Measurements from ENCODE around the gene KCNH1.

KCNH1 gene

DNA sequence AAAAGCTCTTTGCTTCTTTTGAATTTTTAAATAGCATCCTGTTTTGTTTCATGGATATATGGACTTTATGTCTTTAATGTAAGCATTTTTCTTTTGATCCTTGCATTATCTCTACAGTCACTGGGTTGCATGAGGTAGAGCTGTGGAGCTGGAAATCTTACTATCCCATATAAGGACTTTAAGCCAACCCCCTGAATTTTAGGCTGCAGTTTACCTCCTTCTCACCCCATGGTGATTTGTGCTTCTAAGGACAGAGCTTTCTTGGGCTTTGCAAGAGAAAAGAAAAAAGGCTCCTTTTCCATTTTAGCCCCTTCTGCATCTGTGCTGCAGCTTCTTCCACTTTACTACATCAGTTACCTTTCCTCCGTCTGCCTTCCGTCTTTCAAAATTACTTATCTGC, 431.4 kb downstream of the KCNH1 start:
- no peak for DNase-seq

DNA sequence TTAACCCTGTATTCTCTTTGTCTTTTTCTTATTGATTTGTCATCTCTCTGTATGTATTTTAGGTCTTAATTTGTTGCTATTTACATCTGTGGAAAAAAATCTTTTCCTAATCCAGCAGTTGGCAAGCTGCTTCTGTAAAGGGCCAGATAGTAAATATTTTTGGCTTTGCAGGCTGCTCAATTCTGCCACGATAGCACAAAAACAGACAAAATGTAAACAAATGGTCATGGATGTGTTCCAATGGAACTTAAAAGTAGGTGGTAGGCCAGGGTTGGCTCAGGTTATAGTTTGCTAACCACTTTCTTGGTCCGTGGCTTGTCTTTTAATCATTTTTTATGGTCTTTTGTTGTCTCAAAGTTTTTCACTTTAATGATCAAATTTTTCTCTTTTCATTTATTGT, 433.4 kb downstream of the KCNH1 start:
- DNase-seq = no peak

DNA sequence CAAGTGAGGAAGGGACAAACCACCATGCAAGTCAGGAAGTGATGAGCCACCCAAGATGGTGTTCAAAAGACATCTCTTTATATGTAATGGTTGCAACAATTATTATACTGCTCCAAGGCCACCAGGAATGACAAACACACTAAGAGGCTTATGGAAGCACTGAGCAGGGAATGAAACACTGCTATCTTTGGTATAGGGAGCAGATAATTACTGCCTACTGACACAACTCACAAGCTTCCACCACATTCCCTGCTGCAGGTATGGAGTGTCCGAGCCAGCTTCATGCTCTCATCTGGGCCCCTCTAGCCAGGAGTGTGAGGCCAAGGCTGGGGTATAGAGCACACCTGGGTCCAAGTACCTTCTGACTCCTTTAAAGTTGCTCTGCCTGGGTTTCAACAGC, 433.9 kb downstream of the KCNH1 start:
- no peak for DNase-seq

DNA sequence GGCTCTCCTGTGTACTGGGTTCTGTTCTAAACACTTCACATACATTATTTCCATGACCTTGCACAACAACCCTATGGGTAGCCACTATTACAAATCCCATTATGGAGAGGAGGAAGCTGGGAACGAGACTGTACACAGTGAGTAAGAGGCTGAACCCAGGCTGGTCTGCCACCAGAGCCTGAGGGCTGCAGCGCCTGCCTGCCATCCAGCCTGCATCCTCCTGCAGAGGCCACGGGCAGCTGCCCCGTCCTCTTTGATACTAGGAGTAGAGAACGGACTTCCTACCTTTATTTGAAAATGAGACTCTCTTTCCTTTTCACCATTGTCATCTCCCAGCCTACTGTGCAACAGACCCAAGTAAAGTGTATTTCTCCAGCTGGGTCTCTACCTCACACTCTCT, 435.3 kb downstream of the KCNH1 start:
- no peak for DNase-seq

DNA sequence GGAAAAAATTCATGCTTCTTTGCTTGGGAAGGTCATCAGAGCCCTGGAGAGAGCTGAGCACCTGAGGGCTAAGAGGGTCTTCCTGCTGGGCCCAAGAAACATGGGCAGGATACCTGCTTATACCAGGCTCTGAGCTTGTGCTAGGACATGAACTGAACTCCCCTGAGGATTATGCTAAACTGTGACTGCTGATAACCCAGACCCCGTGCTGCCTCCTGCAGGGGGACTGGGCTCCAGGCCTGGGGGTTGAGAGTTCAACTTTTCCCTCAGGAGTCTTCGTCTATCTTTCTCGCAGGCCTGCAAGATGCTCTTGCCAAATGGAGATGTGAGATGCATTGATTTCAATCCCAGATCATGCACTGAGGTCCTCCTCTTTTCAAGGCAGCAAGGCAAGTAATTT, 436.8 kb downstream of the KCNH1 start:
- no peak for DNase-seq

DNA sequence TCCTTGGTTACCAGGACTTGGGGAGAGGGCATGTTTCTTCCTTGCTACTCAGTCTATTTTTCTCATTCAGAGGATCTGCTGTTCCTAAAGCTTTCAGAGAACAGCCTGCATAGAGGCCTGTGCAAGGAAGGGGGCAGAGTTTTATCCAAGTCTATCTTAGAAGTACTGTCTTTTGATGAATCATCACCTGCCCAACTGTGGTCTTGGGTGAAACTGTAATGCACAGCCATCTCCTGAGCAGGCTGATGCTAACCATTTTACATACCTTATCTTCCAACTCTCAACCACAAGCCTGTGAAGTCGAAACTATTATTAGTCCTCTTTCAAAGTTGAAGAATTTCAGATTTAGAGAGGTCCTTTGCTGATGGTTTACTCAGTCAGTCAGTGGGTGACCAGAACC, 437.2 kb downstream of the KCNH1 start:
- no peak for DNase-seq

DNA sequence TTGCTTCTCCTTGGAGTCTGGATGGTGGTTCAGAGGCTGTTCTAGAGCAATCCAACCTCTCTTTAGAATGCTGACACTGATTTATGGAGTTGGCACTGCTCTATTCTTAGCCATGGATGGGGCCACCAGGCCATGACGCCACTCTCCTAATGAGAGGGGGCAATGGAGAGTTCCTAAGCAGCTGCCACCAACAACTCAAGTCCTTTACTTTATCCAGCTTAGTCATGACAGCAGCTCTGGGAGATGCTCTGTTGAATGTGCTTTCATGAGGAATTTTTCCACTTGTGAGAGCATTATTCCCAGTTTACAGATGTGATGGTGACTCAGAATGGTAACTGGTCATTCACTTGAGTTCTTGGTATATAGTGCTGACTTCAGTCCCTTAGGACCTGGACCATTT, 438.9 kb downstream of the KCNH1 start:
- no peak for DNase-seq

DNA sequence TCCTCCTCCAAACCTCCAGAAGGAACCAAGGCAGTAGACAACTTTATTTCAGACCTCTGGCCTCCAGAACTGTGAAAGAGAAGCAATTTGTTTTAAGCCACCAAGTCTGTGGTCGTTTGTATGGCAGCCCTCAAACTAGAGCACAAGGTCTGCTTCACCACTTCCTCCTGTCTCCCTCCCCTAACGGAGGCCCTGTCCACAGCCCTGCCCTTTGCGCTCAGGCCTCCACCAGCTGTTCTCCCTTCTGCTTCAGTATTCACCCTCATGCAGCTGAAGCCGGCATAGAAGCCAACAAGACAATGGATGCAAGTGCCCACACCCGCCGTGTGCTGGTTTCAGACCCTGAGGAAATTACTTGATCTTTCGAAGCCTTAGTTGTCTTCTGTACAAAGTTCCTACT, 441.2 kb downstream of the KCNH1 start:
- DNase-seq = no peak

DNA sequence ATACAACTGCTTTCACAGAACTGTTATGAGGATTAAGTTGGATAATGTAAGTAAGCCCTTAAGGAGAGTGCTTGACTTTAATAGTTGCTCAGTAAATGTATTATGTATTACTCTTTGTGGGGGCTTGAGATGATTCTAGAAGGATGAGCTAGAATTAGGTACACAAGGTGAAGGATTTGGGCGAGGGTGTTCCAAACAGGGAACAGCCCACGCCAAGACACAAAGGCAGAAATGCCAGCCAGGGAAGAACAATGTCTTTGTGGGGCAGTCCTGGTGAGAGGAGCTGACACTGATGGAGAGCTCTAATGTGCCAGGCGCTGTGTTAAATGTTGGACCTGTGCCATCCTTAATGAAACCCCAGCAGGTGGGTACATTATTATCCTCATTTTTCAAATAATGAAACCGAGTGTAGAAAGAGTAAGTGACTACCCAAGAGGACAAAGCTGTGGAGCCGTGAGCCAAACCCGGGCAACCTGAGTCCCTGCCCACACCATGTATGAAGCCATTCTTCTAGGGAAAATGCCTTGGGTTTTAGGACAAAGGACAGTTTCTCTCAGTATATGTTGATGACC, 442.8 kb downstream of the KCNH1 start:
- DNase-seq = no peak

DNA sequence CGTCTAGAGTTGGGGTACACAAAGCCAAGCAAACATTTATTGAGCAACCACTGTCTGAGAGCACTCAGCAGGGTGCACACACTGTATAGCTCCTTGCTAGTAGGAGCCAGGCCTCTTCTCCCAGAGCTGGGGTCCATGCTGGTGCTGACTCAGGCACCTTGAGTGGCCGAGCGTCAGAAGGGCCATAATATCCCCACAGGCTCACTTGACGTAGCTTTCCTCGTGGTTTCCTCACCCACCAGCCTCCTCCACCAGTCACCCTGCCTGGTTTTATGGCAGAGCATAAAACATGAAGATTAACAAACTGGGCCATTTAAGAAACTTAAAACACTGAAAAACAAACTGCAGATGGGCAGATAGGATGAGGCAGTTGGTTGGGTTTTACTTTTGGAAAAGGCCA, 443.7 kb downstream of the KCNH1 start:
- no peak for DNase-seq

DNA sequence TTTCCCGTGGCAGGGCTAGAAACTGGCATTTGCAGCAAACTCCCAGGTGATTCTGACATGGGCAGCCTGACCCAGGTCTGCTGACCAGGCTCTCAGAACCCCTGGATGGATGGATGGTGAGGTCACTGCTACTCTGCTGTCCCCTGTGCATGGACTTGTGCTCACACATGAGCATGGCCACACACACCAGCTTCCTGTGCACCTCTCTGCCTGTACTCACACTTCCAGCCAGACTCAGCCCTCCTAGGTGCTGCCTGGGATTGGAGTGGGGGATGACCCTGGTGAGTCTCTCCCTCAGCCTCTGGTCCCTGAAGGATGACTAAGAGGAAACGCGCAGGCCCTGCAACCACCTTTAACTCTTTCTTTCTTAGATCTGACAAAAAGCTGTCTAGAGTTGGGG, 444.1 kb downstream of the KCNH1 start:
- no peak for DNase-seq

DNA sequence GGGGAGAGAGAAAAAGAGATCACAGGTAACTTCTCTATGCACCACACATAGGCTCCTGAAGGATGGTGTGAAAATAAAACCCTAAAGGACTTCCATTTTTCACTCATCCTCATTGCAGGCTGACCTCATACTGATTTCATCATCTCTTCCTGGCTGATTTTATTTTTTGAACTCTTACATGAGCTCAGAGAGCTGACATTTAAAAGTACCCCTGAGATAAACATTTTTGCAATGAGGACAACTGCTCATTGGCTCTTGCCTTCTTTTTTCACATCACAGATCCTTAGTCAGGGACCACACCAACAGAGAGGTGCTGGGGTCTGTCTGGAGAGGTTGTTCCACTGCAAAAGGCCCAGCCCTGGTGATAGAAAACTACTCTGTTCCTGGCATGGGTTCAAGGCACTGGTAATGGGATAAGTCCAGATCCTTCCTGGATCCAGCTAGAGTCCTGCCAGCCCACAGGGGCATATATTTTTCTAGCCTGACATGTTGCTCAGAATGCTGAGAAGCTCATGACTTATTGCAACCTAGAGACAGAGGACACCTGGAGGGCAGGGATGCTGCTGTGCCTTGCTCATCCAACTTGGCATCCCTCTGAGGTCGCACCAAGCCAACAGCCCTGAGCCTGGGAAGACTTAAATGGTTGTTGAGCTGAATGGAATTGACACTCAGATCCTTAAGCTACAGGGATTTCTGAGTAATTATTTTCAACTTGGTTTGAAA, 445.3 kb downstream of the KCNH1 start:
- DNase-seq = no peak

DNA sequence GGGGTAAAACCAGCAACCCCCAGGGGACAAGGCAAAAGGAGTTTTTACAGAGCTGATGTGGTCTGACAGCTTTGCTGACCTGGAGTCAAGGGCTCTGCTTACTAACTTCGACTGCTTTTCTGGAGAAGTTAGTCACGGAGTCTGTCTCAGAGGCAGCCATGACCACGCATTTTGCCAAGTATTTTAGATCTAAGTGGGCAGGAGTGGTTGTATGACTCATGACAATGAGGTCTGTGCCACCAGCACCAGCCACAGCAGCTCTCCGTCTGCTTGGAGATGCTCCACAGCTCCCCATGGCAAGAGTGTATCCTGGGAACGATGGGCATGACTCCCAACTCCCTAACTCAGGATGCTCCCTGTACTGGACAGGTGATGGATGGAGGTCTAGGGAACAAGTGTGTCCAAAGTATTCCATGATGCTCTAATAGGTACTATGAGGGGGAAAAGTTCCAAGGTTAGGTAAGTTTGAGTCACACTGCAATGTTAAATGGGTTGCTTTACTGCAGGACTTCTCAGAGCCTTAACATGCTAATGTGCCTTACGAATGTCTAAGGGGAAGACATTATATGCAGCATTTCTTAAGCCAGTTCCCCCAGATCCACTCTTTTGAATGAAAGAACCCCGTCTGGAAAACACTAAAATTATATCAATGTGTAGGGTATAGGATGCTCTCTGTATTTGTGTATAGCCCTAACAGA, 446.2 kb downstream of the KCNH1 start:
- DNase-seq = no peak

DNA sequence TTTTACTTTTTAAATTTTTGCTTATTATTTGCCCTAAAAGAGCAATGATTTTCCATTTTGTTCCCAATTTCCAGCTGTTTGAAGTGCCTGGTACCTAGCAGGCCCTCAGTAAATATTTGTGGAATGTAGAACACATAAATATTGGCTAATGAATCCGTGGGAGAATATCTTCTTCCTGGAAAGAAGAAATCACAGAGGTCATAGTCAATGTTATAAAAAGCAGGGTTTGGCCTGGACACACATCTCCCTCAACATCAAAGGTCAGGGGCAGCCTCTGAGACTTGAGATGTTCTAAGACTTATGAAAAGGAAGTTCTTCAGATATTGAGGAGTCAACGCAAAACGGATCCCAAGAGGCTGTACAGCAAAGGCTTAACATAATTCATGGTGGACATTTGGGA, 447.1 kb downstream of the KCNH1 start:
- no peak for DNase-seq

DNA sequence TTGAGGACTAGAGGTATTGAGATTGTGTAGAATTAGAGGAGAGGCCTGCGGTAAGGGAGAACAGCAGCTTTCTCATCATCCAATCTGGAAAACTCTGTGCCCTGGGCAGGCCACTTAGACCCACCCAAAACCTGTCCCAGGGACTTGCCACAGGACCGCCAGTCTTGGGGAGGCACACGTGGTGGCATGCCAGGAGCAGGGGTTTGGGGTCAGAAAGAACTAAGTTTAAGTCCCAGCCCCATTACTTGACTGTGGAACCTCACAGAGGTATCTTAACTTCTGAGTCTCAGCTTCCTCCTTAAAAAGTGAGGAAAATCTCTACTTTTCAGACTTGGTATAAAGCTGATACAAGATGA, 448.7 kb downstream of the KCNH1 start:
- DNase-seq = no peak

DNA sequence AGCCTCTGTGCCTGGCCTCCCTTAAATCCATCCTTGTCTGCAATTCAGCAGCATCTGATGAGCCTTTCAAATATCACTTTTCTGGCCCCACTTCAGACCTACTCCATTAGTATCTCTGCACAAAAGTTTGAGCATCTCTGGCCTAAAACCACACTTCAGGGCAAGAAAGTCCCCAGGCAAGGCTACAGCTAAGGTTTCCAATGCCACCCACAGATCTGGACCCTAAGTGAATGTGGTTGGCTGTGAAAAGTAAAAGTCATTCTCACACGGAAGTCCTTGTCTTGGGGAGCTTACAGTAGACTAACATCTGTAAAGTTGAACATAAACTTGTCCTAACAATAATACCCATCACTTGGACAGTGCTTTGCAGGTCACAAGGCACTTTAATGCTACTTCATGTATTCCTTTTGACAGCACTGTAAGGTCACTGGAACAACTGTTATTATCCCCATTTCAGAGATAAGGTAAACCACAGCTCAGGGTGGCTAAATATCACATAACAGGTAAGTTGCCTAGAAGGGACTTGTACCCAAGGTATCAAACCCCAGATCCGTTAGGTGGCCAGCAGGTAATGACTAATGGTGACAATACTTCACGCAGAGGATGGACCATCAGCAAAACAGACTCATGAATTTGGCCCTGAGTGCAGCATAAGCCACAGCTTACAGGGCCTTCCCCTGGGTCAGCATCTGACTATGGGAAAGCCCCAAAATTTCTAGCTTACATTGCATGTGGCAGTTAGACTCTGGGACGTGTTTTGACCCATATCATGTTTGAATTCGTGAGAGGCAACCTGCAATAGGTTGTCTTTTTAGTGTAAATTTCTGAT, 449.3 kb downstream of the KCNH1 start:
- DNase-seq = no peak

DNA sequence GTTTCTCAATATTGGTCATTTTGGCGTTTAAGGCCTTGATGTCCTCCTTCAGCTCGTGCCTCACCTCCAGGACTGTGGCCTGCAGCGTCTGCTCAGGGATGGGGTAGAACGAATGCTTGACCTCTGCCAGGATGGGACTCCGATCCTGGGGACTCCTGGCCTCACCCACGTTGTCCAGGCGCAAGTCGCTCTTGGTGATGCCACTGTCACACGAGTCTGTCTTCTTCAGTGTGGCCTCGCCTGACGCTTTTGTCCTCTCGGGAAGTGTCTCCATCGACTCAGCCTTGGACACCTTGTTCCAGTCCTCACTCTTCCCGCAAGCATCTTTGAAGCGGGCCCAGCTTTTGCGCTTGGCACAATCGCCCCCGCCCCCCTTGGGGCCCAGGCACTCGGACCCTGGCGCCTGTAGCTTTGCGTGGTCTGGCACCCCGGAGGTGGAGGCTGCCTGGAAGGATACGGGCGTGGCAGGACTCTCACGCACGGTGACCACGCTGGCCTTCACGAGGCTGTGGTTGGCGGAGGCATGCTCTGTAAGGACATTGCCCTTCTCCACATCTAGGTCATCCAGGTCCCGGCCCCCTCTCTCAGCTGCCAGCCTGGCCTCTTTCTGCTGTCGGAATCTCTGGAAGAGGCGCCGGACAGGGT, 450.4 kb downstream of the KCNH1 start:
- DNase-seq = no peak

DNA sequence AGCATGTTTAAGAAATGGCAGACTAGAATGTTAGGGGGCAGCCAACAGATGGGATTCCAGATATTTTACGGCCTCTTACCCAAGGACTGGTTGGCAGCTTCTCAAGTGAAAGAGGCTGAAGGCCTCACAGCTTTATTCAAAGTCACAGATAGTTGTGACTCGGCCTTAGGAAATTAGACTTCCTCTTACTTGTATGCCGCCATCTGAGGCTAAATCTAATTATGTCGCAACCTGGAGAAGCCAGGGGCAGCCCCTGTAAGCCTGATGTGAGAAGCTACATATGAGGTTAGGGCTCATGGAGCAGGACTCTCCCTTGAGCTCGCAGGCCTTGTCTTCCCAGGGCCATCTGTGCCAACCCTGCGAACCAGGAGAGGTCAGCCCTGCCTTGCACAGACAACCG, 452.8 kb downstream of the KCNH1 start:
- DNase-seq = no peak

DNA sequence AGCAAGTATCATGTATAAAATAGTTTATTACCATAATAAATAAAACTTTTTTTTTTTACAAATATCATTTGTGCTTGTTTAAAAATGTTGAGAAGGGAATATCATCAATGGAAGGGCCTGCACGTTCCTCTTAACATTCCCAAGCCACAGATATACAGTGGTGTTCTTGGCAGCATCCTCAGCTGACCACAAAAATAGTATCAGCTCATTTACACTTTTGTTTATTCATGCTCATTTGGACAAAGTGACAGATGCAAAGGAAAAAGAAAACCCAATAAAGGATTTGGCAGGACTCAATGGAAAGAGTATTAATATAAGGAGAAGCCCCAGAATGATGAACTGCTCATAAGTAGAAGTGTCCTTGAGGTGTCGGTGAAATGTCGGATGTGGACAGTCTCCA, 455.6 kb downstream of the KCNH1 start:
- DNase-seq = no peak

DNA sequence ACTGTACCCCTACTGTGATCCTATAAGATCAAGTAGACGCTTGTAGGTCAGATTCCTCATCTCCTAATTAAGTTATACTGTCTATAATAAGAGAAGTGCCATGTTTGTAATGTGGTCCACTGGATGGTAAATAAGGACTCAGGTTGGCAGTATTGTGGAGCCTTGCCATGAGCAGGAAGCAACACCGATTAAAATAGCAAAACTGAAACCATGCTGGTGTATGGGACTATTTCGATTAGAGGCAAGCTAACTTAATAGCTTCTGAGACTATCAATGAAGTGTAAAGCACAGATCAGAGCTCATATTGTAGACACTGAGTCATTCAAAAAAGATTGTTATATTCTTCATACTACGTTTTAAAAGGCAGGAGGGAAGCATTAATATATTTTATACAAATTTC, 456.4 kb downstream of the KCNH1 start:
- no peak for DNase-seq

DNA sequence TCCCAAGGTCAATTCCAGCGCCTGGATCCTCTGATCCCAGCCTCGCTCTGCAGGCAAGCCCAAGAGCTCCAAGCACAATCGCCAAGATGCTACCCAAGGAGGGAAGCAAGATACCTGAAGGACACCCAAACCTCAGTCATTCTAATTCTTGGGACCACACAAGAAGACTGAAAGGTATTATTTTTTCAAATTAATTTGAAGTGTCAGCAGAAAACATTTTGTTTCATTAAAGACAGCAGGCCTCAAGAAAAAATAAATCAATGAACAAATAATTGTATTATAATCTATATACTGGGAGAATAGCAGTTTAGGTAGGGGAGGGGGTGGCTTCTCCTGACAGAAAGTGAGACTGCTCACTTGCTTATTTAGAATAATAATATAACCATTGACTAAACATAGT, 457.4 kb downstream of the KCNH1 start:
- DNase-seq = no peak

DNA sequence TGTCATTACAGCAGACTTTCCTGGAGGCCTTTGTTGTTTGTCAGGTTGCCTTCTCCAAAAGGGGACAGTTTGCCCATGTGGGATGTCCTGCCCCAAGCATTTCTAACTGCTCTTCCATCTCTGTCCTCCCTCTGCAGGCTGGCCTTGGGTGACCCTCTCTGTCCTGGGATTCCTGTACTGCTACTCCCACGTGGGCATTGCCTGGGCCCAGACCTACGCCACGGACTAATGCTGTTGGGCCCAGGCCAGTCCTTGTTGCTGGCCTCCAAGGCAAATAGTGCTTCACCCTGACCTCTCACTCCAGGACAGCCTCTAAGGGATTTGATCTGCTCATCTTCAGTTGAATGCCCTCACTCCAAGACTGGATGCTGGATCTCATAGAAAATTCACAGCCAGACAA, 459.8 kb downstream of the KCNH1 start:
- DNase-seq = no peak

DNA sequence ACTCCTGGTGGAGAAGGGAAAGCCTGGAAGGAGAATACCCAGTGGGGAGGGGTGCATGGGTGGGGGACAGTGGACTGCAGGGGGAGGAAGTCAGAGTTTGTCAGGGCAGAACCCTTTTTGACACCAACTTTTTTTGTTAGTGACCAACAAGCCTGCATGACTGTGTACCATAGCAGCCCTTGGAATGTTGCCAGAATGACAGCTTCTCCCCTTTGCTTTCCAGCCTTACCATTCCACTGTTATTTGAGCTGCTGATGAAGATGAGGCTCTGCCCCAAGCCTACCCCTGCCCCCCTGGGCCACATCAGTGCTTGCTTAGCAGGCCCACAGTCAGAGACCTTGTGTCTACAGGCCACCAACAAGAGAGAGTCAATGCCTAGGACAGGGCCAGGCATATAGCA, 464.0 kb downstream of the KCNH1 start:
- no peak for DNase-seq

Measured in CD4-positive, alpha-beta T cell treated with Interleukin-4 for 4 hours (primary cell).